ENCODE measurements around the gene CABP5. TPM values are rescaled to one million over a fixed set of nuclear protein-coding genes. Genes with fewer than 3 reads are reported as not detected.

Gene CABP5
- total RNA-seq, 6 donors from 2014 or later = not detected

DNA sequence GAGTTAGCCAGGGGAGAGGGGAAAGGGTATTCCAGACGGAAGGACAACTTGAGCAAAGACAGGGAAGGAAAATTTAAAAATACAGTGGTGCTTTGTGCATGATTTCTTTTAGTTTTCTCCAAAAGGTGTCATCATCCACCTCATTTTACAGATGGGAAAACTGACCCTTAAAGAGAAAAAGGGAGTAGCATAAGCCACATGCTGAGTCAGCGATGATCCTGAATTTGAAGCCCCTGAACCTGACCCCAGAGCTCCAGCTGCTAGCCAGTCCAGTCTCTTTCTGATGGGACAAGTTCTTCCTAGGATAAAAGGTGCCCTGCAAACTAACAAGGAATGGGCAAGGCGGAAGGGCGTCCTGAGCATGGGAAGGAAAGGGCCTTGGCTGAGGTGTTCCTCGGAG is 10.3 kb downstream of the CABP5 start:
- WGBS, 2 donors = 64 to 87% methylated on average over 5 of the region's 5 CpGs
- no peak for DNase-seq
- TF ChIP-seq POLR2A (IDR thresholded peaks at IDR 0.05) = no peak
- no peak for TF ChIP-seq POLR2AphosphoS5 (IDR thresholded peaks at IDR 0.05)
- TF ChIP-seq, protein P1, sequence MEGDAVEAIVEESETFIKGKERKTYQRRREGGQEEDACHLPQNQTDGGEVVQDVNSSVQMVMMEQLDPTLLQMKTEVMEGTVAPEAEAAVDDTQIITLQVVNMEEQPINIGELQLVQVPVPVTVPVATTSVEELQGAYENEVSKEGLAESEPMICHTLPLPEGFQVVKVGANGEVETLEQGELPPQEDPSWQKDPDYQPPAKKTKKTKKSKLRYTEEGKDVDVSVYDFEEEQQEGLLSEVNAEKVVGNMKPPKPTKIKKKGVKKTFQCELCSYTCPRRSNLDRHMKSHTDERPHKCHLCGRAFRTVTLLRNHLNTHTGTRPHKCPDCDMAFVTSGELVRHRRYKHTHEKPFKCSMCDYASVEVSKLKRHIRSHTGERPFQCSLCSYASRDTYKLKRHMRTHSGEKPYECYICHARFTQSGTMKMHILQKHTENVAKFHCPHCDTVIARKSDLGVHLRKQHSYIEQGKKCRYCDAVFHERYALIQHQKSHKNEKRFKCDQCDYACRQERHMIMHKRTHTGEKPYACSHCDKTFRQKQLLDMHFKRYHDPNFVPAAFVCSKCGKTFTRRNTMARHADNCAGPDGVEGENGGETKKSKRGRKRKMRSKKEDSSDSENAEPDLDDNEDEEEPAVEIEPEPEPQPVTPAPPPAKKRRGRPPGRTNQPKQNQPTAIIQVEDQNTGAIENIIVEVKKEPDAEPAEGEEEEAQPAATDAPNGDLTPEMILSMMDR (IDR thresholded peaks at IDR 0.05) = no peak
- TF ChIP-seq EP300 (IDR thresholded peaks at IDR 0.05) = no peak
- H3K27me3 ChIP-seq = no peaks in the 10 kb centered on the region
- H3K9me3 ChIP-seq = peaks cover 0 to 15% (median 4%) of the 10 kb centered on the region in 4 donors
- no peaks in the 10 kb centered on the region for H3K36me3 ChIP-seq
- no peaks in the 10 kb centered on the region for H3K4me1 ChIP-seq
- no peak overlapping the region for H3K27ac ChIP-seq
- ATAC-seq (ENCODE audit: low FRiP score in 2 of 2) = no peak
- H3K4me3 ChIP-seq = no peak overlapping the region

DNA sequence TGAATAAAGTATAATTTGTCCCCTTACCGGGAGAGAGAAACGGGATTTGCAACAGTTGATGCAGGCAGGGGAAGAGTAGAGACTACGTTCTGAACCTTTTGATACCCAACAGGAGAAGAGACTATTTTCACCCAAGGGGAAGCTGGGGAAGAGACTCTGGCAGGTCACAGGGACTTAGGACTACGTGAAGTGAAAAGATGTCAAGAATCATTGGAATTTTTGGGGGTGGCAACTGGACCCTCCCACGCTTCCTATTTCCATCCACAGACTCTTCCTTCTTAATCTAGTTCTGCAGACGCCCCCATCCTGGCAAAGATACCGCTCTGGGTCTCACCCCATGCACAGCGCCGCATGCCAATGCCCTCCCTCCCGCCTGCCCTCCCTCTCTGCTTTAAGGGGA is 13.8 kb downstream of the CABP5 start:
- Histone ChIP-seq H3K9me3 (no peaks in the 10 kb centered on the region), H3K36me3 (no peaks in the 10 kb centered on the region), H3K4me3 (no peak overlapping the region), H3K4me1 (no peaks in the 10 kb centered on the region), H3K27ac (no peak overlapping the region), H3K27me3 (no peaks in the 10 kb centered on the region)
- 66 to 77% methylated on average over 10 of the region's 10 CpGs for WGBS, 2 donors
- ATAC-seq (ENCODE audit: low FRiP score in 2 of 2) (peak in 1 of 2 donors; percentile 15), DNase-seq (no peak)
- TF ChIP-seq EP300 (IDR thresholded peaks at IDR 0.05) (no peak), POLR2A (IDR thresholded peaks at IDR 0.05) (no peak), POLR2AphosphoS5 (IDR thresholded peaks at IDR 0.05) (no peak)
- TF ChIP-seq, protein P1 (IDR thresholded peaks at IDR 0.05) = no peak

- no peaks in the 10 kb centered on the region for H3K9me3 ChIP-seq
- no peaks in the 10 kb centered on the region for H3K36me3 ChIP-seq
- H3K27me3 ChIP-seq = no peaks in the 10 kb centered on the region
- WGBS, 2 donors = 81 to 83% methylated on average over 7 of the region's 7 CpGs
- H3K27ac ChIP-seq = no peak overlapping the region
- ATAC-seq (ENCODE audit: low FRiP score in 2 of 2) = no peak
- no peak overlapping the region for H3K4me3 ChIP-seq
- no peak for TF ChIP-seq POLR2AphosphoS5 (IDR thresholded peaks at IDR 0.05)
- no peak for TF ChIP-seq POLR2A (IDR thresholded peaks at IDR 0.05)
- no peak for TF ChIP-seq EP300 (IDR thresholded peaks at IDR 0.05)
- TF ChIP-seq, protein P1 (IDR thresholded peaks at IDR 0.05) = no peak
- no peaks in the 10 kb centered on the region for H3K4me1 ChIP-seq
- no peak for DNase-seq
Measured at GRCh38 chr19:48029431-48029830, 14.4 kb downstream of the CABP5 start.

DNA sequence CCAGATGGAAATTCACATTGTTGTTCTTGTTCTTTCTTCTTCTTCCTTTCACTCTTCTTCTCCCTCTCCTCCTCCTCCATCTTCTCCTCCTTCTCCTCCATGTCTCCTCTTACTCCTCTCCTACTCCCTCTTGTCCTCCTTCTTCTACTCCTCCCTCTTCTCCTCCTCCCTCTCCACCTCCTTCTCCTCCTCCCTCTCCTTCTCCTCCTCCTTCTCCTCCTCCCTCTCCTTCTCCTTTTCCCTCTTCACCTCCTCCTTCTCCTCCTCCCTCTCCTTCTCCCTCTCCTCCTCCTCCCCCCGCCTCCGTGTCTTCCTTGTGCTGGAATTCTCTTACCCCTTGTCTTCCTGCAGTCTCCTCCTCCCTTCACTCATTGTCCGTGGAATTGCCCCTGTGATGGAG is 18.4 kb downstream of the CABP5 start:
- no peak for ATAC-seq (ENCODE audit: low FRiP score in 2 of 2)
- H3K27ac ChIP-seq = no peak overlapping the region
- no peaks in the 10 kb centered on the region for H3K27me3 ChIP-seq
- H3K9me3 ChIP-seq = no peaks in the 10 kb centered on the region
- H3K4me1 ChIP-seq = no peaks in the 10 kb centered on the region
- no peak for DNase-seq
- TF ChIP-seq POLR2AphosphoS5 (IDR thresholded peaks at IDR 0.05) = no peak
- TF ChIP-seq, protein P1 (IDR thresholded peaks at IDR 0.05) = no peak
- TF ChIP-seq POLR2A (IDR thresholded peaks at IDR 0.05) = no peak
- TF ChIP-seq EP300 (IDR thresholded peaks at IDR 0.05) = no peak
- no peaks in the 10 kb centered on the region for H3K36me3 ChIP-seq
- no peak overlapping the region for H3K4me3 ChIP-seq
- WGBS, 2 donors = 60 to 66% methylated on average over 3 of the region's 3 CpGs

- ATAC-seq (ENCODE audit: low FRiP score in 2 of 2) (no peak), DNase-seq (no peak)
- no peaks in the 10 kb centered on the region for H3K27me3 ChIP-seq
- TF ChIP-seq POLR2A (IDR thresholded peaks at IDR 0.05) (no peak), POLR2AphosphoS5 (IDR thresholded peaks at IDR 0.05) (no peak), EP300 (IDR thresholded peaks at IDR 0.05) (no peak)
- TF ChIP-seq, protein P1 (IDR thresholded peaks at IDR 0.05) = no peak
- H3K27ac ChIP-seq = no peak overlapping the region
- H3K4me3 ChIP-seq = no peak overlapping the region
- H3K4me1 ChIP-seq = no peaks in the 10 kb centered on the region
- H3K36me3 ChIP-seq = no peaks in the 10 kb centered on the region
- no peaks in the 10 kb centered on the region for H3K9me3 ChIP-seq
- 87 to 90% methylated on average over 3 of the region's 3 CpGs for WGBS, 2 donors
Measured at GRCh38 chr19:48023518-48023917, 20.4 kb downstream of the CABP5 start.

Data from upper lobe of left lung (tissue), 6 donors.